ENCODE data around the gene PRKD3. TPM values are rescaled to one million over a fixed set of nuclear protein-coding genes. Genes with fewer than 3 reads are reported as not detected.

The PRKD3 gene
- total RNA-seq, 1 experiment from 2014 or later = 82.1 TPM

- Mint-ChIP-seq H3K36me3 (no peaks in the 10 kb centered on the region), H3K9me3 (no peaks in the 10 kb centered on the region)
Observed at GRCh38 chr2:37340637-37341036, 16.0 kb upstream of the PRKD3 start.

GRCh38 chr2:37338933-37339332, 14.3 kb upstream of the PRKD3 start:
- TF ChIP-seq AFF4 (CRISPR knock-in tag; IDR thresholded peaks at IDR 0.05; ENCODE audit: borderline replicate concordance) = no peak
- no peak for TF ChIP-seq ZNF281 (CRISPR knock-in tag; IDR thresholded peaks at IDR 0.05)
- no peak for TF ChIP-seq ATF6 (CRISPR knock-in tag; IDR thresholded peaks at IDR 0.05)
- no peak for TF ChIP-seq EMX1 (CRISPR knock-in tag; IDR thresholded peaks at IDR 0.05)
- TF ChIP-seq ZNF416 (CRISPR knock-in tag; IDR thresholded peaks at IDR 0.05) = no peak
- no peak for TF ChIP-seq JUN (CRISPR knock-in tag; IDR thresholded peaks at IDR 0.05)
- TF ChIP-seq ZNF138 (CRISPR knock-in tag; conservative IDR thresholded peaks at IDR 0.05) = no peak
- no peak for TF ChIP-seq ELF4 (CRISPR knock-in tag; IDR thresholded peaks at IDR 0.05; ENCODE audit: low read depth)
- TF ChIP-seq ZNF425 (CRISPR knock-in tag; conservative IDR thresholded peaks at IDR 0.05) = no peak
- Mint-ChIP-seq H3K4me3 (no peak overlapping the region), H3K4me1 (peaks cover 29% of the 10 kb centered on the region), H3K27me3 (ENCODE audit: low read depth) (no peaks in the 10 kb centered on the region), H3K27ac (no peak overlapping the region), H3K36me3 (no peaks in the 10 kb centered on the region), H3K9me3 (no peaks in the 10 kb centered on the region)
- POLR2A ChIA-PET = no interaction called here
- CTCF ChIA-PET = no interaction called here
- DNase-seq (ENCODE audit: low spot score) (no peak), ATAC-seq (no peak)

More at GRCh38 chr2:37340637-37341036, 16.0 kb upstream of the PRKD3 start:
- DNase-seq (ENCODE audit: low spot score) = no peak
- no peak for ATAC-seq
- H3K4me1 Mint-ChIP-seq = peaks cover 33% of the 10 kb centered on the region
- TF ChIP-seq ZNF121 (CRISPR knock-in tag; IDR thresholded peaks at IDR 0.05) (no peak), MYBL2 (CRISPR knock-in tag; IDR thresholded peaks at IDR 0.05) (no peak), GTF2I (CRISPR knock-in tag; conservative IDR thresholded peaks at IDR 0.05) (no peak), ZNF532 (CRISPR knock-in tag; IDR thresholded peaks at IDR 0.05; ENCODE audit: borderline replicate concordance) (no peak), ZNF232 (CRISPR knock-in tag; IDR thresholded peaks at IDR 0.05) (no peak)
- H3K27me3 Mint-ChIP-seq (ENCODE audit: low read depth) = peaks cover 3% of the 10 kb centered on the region; the same call in 1 of the 2 replicates
- no peak overlapping the region for H3K27ac Mint-ChIP-seq
- POLR2A ChIA-PET = interaction anchor here (0.7 kb wide), 1 partner anchor 50 kb away, joined by 3 read pairs; no protein-coding TSS in a partner anchor
- H3K4me3 Mint-ChIP-seq = no peak overlapping the region
- CTCF ChIA-PET = interaction anchor here (1.1 kb wide), 1 partner anchor 34 kb away, joined by 3 read pairs; no protein-coding TSS in a partner anchor
